Caki2 (cell line): ENCODE measurements around the gene E2F3. TPM values are rescaled to one million over a fixed set of nuclear protein-coding genes. Genes with fewer than 3 reads are reported as not detected.
"Not testable (repeated sequence)": the region's sequence is repeated elsewhere in the genome, so short reads cannot be mapped to it uniquely, and the experiment has no call there.

ENCODE experiments used
- DNase-seq: peaks from one replicate; pipeline ENCODE4 v3.0.0-alpha.2; 2015; ENCODE audit warnings: low read depth
- in situ Hi-C: cut with HindIII; loops from 2 replicates; pipeline ENCODE4 v1.10.0; 2016; ENCODE audit warnings: low sequenced_read_pairs, low pct_unique_long_range_greater_than_20kb, mixed read lengths
- total RNA-seq: library from RNA; depleted of rRNA; stranded (reverse); fragments of >200 nt; shearing (Covaris generic); gene quantifications from 2 replicates; pipeline ENCODE4 v1.2.3, GENCODE V29; 2014; ENCODE audit warnings: low replicate concordance

The E2F3 gene
- total RNA-seq, 1 experiment from 2014 or later = 10.5 TPM

DNA sequence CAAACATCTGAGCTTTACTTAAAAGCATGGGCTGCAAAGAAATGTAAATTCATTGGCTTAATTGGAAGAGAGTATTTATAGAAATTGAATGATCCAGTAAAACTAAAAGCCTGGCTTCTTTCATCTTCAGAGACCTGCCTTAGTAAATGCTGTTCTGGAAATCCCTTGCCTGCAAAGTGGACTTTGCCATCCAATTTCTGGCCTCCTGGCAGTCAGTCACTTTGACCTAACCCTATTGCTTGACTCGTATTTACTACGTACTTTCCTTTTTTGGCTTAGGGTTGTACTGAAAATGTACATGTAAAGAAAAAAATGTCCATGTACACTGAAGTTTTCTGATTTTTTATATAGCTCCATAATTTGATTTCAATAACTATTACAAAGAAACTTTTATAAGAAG is 47.1 kb downstream of the E2F3 start:
- in situ Hi-C loops = no loop called here
- no peak for DNase-seq

DNA sequence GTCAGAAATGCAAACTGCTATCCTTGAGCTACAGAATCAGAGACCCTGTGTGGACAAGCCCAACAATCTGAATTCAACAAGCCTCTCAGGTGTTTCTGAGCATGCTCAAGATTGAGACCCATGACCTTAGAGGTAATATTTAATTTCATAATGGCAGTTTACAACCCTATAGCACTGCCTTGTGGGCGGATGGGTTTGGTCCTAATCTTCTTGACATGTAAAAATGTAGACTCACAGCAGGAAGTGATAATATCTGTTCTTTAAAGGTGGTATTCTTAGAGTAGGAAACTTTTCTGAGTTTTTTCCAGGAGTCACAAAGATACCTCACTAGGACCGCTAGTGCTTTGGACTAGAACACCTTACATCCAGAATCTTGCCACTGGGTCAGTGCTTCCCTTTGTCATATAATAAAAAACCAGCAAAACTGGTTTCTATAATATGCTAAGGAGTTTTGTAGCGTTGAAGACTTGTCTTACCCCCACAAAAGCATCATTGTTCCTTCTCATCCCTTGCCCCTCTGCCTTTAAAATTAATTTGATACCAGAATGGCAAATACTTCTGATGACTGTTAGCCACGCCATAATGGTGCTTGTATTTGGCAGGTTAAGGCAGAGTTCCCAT is 52.6 kb downstream of the E2F3 start:
- in situ Hi-C loops = no loop called here
- no peak for DNase-seq

DNA sequence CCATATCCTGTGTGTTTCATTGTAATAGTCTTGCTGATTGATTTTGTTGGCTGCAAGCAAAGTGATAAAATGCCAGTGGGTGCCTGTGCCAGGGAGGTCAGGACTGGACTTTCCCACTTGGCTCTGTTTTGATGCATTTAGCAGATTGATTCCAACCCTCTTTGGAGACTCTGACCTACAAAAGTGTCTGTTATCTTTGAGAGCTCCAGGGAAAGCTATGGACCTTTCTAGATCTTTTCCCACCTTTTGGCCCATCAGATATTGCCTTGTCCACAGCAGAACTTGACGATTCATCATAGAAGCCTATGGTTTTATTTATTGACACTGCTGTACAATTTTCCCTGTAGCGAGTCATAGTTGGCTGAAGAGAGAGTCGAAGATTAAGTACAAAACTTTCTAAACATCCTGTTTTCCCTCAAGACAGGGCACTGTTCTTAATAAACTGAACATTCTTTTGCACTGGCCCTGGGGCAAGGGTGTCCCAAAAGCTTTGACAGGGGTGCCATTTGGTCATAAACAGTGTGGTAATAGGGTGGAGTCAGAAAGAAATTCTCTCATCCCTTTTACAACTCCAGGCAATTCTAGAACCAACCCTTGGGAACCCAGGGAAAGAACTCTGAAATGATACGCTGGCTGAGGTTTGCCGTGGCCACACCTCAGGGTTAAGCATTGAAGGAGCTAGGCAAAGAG is 53.7 kb downstream of the E2F3 start:
- in situ Hi-C loops = no loop called here
- no peak for DNase-seq

DNA sequence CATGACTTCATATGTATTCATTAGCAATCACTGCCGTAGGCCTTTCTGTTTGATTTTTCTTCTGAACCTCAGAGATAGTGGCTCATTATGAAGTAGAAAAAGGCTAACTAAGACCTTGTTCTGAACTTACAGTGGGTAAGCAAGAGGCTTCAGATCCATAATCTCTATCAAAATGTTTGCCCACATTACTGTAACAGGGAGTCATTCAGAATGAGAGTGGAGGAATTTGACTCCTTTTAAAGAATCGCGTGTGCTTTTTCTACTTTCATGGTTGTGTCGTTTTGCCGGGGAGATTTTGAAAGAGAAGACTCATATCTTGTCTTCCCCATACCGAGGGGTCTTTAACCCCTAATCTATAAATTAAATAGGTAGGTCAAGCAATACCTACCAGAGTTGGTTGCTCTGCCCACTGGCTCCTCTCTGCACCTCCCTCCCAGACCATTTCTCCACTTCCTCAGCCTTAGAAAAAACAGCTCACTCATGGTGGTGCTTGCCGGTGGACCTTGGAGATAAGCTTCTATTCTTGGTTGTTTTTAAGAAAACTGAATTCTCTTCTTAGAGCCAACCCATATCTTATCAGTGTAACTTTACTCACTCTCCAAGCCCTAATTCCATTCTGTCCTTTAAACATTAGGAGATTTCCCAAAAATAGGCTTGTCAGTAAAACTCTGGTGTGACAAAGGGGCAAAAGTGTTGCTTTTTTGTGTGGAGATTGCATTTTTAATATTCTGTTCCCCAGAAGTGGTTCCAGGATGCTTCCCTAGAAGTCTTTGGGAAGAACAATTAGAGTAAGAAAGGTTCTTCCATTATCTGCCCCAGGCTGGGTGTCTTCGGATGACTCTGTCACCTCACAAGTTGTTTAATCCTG is 56.6 kb downstream of the E2F3 start:
- no peak for DNase-seq
- in situ Hi-C loops = no loop called here

DNA sequence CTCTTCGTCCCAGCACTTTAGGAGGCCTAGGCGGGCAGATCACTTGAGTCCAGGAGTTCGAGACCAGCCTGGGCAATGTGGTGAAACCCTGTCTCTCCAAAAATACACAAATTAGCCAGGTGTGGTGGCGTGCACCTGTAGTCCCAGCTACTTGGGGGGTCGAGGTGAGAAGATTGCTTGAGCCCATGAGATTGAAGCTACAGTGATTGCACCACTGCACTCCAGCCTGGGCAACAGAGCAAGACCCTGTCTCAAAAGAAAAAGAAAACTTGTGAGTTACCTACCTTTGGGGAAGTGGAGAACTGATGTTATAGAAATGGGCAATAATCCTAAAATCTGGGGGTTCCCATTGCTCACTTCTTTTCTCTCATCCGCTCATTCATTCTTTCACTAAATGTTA is 58.0 kb downstream of the E2F3 start:
- in situ Hi-C loops = no loop called here
- DNase-seq = no peak

DNA sequence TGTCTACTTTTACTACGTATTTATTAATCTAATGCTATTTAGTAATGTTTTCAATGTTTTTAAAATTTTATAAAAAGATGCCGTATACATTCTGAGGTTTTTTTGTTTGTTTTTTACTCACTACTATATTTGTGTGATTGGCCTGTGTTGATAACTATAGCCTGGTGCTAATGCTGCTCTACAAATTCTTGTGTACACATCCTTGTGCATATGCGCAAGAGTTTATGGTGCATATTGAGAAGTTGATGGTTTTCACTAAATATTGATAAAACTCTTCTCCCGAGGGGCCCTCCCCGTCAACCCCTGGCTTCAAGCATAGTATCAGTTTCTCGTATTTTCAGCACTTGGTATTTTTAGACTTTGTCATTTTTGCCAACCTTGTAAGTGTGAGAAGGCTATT is 59.9 kb downstream of the E2F3 start:
- in situ Hi-C loops = no loop called here
- no peak for DNase-seq

DNA sequence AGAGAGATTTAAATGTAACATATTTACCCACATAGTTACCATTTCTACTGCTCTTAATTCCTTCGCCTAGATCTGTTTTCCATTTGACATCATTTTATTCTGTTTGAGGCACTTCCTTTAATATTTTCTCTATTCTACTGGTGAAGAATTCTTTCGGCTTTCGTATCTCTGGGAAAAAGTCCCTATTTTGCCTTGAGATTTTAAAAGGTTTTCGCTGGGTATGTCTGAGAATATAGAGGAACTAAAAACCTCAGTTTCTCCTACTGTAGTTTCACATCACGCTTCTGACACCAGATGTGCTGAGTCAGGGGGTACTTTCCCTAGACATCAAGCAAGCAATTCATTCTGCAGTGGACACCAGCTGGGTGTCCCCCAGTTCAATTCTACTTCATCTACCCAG is 61.7 kb downstream of the E2F3 start:
- in situ Hi-C loops = no loop called here

DNA sequence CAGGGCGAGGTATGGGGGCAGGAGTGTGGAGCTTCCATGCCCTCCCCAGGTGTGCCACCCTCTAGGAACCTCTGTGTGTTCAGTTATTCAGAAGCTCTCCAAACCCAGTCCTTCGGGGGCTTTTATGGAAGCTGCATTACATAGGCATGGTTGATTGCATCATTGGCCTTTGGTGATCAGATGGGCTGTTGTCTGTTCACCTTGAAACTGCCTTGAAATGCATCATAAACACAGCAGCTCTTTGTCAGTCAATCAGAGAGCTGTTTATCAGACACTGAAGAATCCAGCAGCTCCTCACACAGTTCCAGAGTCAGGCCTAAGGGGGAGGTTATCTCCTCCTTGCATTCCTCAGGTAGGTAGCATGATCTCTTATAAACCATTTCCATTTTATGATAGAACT is 62.4 kb downstream of the E2F3 start:
- in situ Hi-C loops = no loop called here
- no peak for DNase-seq

More for the DNA sequence above, 61.7 kb downstream of the E2F3 start:
- no peak for DNase-seq

DNA sequence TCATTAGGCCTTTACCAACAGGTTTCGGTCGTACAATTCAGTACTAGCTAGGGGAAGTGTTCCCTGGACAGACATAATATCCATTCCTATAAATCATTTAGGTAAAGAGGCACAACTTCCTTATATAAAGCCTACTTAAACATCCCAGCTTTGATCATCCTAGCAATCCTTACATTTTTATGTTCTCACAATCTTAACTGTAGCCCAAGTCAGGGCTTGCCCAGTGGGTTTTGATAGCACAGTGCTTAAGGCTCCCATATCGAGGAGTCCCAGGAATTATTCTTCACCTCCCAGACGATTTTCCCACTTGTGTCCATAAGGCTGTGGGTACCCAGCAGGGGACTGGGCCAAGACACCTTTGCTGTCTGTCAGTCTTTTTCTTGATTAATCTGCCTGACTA is 63.2 kb downstream of the E2F3 start:
- in situ Hi-C loops = no loop called here
- no peak for DNase-seq

DNA sequence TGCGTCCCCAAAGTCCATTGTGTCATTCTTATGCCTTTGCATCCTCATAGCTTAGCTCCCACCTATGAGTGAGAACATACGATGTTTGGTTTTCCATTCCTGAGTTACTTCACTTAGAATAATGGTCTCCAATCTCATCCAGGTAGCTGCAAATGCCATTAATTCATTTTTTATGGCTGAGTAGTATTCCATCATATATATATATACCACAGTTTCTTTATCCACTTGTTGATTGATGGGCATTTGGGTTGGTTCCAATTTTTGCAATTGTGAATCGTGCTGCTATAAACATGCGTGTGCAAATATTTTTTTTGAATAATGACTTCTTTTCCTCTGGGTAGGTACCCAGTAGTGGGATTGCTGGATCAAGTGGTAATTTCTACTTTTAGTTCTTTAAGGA is 63.9 kb downstream of the E2F3 start:
- DNase-seq, in situ Hi-C loops: not testable (repeated sequence)

DNA sequence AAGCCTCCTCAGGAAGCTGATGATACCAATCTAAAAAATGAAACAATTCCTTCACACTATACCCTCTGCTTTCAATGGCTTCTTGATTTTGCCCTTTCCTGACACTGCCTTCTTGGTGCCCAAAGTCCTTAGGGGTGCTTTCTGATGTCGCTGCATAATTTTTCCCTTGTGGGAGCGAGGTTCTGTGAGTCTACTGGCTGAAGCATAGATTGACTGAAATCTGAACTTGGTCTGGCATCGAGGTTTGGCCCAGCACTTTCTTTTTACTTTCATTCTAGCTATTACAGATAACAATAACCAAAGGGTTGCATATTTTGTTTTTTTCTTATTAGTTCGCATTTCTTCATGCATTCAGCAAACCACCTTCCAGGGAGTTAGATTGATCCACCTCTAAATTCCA is 65.8 kb downstream of the E2F3 start:
- in situ Hi-C loops = no loop called here
- no peak for DNase-seq

DNA sequence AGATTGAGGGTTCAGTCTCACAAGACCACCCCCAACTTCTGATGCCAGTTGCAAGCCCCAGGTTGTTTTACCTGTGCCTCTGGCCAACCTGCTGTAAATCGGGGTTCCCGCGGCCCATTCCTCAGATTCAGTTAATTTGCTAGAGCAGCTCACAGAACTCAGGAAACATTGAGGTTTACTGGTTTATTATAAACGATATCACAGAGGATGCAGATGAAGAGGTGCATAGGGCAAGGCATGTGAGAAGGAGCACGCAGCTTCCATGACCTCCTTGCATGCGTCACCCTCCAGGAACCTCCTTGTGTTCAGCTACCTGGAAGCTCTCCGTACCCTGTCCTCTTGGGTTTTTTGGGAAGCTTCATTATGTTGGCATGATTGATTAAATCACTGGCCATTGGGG is 66.5 kb downstream of the E2F3 start:
- DNase-seq = no peak
- in situ Hi-C loops = no loop called here

DNA sequence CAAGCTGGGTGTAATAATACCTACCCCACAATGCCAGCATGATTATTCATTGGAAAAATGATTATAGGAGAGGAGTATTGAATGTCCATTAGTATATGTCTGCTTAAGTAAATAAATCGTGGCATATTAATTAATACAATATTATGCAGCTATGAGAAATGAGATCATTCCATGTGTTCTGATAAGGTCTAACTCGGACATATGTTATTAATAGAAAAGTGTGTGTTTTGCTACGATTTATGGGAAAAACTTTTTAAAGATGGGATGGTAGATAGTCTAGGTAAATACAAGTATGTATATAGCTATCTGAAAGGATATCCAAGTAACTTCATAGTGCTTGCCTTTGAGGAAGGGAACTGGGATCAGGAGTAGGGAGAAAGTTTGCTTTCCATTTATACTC is 71.1 kb downstream of the E2F3 start:
- in situ Hi-C loops = no loop called here
- no peak for DNase-seq

DNA sequence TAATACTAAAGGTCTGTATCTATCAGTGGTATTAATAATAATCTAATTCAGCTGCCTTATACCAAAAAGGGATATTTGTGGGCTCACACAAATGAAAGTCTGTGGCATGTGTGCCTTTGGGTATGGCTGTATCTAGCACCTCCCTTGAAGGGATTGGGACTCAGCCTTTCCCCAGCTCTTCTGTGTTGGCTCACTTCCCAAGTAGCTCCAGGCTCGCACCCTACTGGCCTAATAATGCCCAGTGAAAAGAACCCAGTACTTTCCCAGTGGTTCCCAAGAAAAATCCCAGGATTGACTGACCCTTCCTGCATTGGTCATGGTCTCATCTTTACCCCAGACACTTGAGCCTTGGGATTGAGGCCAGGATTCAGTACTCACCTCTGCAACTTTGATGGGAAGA is 71.8 kb downstream of the E2F3 start:
- in situ Hi-C loops = no loop called here
- no peak for DNase-seq

DNA sequence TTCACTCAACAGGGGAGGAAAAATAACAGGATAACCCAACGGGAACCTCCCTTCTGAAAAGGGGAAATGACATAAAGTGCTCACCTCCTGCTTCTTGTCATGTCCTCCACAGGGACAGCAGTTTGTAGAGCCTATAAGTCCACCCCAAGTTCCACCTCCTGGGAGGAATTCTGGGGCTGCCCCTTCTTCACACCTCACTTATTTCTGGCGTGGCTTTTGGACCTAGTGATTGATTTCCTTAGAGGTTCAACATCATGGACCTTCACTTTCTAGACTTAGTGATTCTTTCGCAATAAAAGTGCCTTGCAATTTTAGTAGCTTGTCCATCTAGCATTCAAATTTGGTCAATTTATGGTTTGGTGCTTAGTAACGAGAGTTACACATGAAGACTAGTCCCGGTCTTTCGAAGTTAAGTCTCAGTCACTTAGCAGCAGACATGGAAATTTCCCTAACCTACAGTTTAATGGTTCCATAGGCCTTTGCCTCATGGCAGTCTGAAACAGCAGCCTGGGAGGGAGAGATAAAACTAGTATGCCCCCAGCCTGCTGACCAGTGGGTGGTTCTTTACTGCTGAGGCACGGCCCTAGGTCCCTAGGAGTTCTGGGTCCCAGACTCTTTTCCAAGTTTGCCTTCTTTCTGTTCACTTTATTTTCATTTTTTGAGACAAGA is 73.3 kb downstream of the E2F3 start:
- no peak for DNase-seq
- in situ Hi-C loops = no loop called here

DNA sequence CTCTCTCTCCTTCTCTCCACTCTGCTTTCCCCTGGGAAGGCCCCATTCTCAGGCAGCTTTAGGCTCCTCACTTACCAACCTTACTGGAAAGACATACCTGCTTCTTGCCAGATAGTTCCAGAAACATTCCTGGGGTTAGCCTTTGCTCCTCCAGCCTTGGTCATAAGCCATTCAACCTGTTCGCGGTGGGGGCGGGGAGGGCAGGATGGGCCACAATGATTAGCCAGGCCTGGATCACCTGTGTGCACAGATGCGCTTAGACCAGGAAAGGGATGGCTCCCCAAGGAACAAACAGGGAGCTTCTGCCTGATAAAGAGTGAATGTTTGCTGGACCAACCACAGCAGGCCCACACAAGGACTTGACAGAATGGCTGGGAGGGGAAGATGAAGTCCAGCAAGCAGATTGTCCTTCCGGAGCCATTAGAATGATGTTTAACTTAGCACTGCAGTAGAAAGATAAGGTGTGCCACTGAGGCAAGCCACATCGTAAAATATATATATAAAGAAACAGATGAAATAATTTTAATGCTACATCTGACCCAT is 74.9 kb downstream of the E2F3 start:
- DNase-seq = no peak
- in situ Hi-C loops = no loop called here

DNA sequence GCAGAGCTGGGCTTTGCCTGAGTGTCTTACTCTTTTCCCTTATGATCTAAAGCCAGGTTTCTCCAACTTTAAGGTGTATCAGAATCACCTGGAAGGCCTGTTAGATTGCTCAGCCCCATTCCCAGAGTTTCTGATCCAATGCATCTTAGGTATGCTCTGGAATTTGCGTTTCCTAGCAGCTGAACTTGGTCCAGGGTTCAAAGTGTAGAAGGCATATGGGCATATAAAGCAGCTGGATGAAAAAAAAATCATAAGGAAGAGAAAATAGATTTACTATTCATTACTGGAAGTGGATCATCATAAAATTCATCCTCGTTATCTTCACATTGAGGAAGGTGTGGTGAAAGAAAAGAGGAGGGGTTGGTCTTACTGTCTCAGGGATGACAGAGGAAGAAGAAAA is 75.8 kb downstream of the E2F3 start:
- in situ Hi-C loops = no loop called here

DNA sequence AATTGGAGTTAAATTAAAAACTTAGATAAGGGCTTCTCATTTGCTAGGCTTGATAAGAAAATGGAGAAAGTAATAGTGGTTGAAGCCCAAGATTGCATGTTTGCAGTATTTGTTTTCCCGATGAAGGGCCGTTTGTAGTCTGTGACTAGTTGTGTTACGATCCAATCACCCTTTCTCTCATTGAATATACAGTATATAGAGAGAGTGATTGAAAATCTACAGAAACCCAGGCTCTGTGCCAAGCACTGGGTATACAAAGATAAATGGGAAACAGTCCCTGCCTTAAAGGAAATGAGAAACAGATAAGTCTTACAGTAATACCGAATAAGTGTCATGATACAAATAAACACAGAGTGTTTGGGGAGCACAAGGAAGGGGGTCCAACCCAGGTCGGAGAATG is 77.4 kb downstream of the E2F3 start:
- in situ Hi-C loops = no loop called here

More for the DNA sequence above, 75.8 kb downstream of the E2F3 start:
- no peak for DNase-seq

DNA sequence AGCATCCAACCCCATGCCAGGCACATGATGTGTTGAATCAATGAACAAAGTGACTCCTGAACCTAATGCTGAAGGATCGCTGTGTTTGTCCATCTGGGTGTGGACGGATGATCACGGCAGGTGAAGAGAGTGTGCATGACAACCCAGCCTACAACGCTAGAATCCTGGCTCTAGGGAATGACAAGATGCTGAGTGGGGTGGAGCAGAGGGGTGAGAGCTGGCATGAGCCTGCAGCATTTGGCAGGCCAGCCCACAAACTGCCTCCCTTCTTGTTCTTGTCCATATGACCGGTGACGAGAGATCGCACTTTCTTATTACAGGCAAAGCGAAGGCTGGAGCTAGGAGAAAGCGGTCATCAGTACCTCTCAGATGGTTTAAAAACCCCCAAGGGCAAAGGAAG is 77.8 kb downstream of the E2F3 start:
- no peak for DNase-seq
- in situ Hi-C loops = no loop called here

More for the DNA sequence above, 77.4 kb downstream of the E2F3 start:
- no peak for DNase-seq
